ENCODE measurements around the gene RPL6.
"Not testable (repeated sequence)": the region's sequence is repeated elsewhere in the genome, so short reads cannot be mapped to it uniquely, and the experiment has no call there.

The RPL6 gene

DNA sequence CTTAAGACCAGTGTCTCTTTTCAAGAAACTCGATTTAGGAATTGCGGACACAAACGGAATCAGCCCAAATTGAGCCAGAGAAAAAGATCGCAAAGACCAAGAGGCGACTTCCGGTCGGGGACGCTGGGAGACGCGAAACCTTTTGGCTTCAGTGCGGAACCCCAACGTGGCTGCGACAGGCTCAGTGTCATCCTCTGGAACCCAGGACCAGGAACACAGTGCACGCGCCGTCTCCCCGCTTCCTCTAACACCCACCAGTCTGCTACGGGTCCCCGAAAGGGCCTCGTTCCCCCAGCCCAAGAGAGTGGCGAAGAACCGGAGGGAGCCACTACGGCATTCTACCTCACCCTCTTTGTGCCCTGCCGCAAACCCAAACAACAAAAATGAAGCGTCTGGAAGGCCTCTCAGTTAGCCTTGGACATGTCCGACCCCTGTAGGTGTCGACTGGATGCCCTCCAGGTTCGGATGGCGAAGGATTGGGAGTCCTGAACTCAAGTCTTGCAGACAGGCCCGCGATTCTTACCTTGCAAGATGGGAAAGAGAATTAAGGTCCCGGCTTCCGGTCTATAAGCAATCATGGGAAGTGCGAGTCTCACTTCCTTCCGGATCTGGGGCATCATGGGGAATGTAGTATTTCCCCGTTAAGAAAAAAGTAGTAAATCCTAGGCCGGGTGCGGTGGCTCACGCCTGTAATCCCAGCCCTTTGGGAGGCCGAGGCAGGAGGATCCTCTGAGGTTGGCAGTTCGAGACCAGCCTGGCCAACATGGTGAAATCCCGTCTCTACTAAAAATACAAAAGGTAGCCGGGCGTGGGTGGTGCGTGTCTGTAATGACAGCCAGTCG is at the start of gene RPL6:
TSS of gene RPL6 (minus strand) at position 542 of the 842 bp plus-strand sequence. CDS start 949 bp downstream, outside the sequence.
- DNase-seq: peak; percentile 87

GRCh38 chr12:112458751-112459150 is 49.3 kb upstream of the RPL6 start:
- no peak for DNase-seq

DNA sequence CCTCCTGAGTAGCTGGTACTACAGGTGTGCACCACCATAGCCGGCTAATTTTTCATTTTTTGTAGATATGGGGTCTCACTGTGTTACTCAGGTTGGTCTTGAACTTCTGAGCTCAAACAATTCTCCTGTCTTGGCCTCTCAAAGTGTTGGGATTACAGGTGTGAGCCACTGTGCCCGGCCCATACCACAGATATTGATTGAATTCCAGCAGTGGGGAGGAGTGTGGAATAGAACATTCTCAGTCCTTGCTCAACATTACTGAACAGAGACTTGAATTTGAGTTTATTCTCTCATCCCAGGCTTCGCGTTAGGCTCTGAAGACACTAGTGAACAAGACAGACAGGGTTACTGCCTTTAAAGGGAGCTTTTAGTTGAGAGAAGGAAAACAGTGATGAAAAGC is 48.9 kb upstream of the RPL6 start:
- DNase-seq: no peak

GRCh38 chr12:112457142-112457541 is 47.7 kb upstream of the RPL6 start:
- DNase-seq: not testable (repeated sequence)

GRCh38 chr12:112456029-112456428 is 46.6 kb upstream of the RPL6 start:
- no peak for DNase-seq

- no peak for DNase-seq
These were observed 41.3 kb upstream of the RPL6 start for GRCh38 chr12:112450725-112451124.

DNA sequence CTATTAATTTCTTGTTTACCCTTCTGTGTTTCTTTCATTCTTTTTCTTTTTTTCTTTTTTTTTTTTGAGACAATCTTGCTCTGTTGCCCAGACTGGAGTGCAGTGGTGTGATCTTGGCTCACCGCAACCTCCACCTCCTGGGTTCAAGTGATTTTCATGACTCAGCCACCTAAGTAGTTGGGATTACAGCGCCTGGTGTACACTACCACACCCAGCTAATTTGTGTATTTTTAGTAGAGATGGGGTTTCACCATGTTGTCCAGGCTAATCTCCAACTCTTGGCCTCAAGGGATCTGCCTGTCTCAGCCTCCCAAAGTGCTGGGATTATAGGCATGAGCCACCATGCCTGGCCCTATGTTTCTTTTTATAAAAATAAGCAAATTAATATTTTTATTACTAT is 38.8 kb upstream of the RPL6 start:
- DNase-seq: not testable (repeated sequence)

DNA sequence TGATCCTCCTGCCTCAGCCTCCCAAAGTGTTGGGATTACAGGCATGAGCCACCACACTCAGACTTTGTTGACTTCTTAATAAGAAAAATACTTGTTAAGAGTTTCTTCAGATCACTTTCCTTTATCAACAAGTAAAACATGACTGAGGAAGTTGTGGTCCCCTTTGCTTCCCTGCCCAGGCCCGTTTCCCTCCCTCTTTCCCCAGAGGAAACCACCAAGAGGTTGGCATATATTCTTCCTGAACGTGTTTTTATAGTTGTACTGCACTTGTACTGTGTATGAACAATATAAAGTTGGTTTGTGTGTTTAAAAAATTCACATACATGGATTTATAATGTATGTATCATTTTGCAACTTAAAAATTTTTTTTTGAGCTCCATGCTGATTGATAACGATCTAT is 37.7 kb upstream of the RPL6 start:
- no peak for DNase-seq

DNA sequence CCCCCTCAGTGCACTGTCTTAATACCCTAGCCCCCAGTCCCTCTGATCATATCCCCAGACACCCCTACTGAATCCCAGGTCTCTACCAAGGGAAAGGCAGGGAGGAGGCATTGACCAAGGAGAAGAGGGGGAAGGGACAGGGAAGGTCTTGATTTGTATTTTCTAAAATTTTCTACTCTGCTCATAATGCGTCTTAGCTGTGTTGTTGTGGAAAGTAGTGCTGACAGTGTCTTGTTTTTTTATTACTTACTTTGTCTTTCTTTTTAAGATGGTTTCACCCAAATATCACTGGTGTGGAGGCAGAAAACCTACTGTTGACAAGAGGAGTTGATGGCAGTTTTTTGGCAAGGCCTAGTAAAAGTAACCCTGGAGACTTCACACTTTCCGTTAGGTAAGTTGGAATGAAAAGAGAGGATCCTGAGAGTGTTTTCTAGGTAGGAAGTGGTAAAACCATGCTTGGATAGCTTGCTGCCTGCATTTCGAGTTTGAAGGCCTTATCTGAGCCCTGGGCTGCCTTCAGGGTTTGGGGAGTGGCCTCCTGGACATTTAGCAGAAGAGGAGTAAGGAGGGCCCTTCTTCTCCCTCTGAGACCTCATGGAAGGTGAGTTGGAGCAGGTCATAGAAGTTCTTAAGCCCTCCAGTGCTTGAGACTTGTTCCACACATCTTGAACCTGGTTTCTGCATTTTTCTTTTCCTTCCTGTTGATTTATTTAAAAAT is 36.8 kb upstream of the RPL6 start:
- DNase-seq: no peak

GRCh38 chr12:112443916-112444315 is 34.5 kb upstream of the RPL6 start:
- no peak for DNase-seq

DNA sequence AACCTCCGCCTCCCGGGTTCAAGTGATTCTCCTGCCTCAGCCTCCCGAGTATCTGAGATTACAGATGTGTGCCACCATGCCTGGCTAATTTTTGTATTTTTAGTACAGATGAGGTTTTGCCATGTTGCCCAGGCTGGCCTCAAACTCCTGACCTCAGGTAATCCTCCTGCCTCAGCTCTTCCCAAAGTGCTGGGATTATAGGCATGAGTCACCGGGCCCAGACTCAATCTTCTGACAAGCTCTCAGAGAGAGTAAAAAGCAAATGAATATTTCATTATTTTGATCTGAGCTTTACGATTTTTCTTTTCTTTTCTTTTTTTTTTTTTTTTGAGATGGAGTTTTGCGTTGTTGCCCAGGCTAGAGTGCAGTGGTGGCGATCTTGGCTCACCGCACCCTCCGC is 31.2 kb upstream of the RPL6 start:
- DNase-seq: not testable (repeated sequence)

- DNase-seq: no peak
These were observed 30.4 kb upstream of the RPL6 start for GRCh38 chr12:112439769-112440168.

GRCh38 chr12:112438645-112439044 is 29.2 kb upstream of the RPL6 start:
- DNase-seq: not testable (repeated sequence)

DNA sequence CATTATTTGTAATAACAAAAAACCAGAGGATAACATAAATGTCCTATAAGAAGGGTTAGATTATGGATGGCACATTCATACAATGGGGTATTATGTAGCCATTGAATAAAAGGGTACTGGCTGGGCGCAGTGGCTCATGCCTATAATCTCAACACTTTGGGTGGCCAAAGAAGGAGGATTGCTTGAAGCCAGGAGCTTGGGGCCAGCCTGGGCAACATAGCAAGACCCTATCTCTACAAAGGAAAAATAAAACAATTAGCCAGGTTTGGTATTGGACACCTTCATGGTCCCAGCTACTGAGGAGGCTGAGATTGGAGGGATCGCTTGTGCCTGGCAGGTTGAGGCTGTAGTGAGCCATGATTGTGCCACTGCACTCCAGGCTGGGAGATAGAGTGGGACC is 24.1 kb upstream of the RPL6 start:
- DNase-seq: no peak

GRCh38 chr12:112431965-112432364 is 22.6 kb upstream of the RPL6 start:
- no peak for DNase-seq

- DNase-seq: no peak
These were observed 21.5 kb upstream of the RPL6 start for GRCh38 chr12:112430929-112431328.

DNA sequence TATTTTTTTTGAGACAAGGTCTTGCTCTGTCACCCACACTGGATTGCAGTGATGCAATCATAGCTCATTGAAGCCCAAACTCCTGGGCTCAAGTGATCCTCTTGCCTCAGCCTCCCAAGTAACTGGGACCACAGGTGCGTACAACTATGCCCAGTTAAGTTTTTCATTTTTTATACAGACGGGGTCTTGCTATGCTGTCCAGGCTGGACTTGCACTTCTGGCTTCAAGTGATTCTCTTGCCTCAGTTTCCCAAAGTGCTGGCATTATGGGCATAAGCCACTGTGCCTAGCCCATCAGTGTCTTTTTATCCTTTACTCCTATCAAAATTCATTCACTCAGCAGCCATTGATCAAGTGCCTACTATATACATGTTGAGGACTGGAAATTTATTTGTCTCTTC is 18.4 kb upstream of the RPL6 start:
- DNase-seq: no peak

GRCh38 chr12:112425582-112426382 is 16.4 kb upstream of the RPL6 start:
- DNase-seq: no peak

- DNase-seq: no peak
These were observed 14.7 kb upstream of the RPL6 start for GRCh38 chr12:112424126-112424525.

DNA sequence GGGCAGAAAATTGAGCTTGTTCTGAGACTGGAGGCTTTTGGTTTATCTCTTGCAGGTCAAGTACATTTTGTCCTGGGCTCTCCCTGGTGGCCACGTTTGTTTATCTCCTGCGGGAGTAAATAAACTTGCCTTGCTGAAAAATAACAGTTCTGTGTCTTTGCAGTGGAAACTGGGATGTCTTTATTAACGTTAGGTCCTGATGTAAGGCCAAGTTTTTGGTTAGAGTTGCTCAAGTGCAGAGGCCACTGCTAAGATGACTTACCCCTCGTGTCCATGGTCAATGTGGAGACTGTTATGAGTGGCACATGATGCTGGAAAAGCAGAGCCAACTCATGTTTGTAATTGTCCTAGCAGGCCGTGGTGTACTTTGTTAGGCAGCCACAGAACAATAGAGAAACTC is 13.1 kb upstream of the RPL6 start:
- no peak for DNase-seq

GRCh38 chr12:112421363-112421762 is 12.0 kb upstream of the RPL6 start:
- no peak for DNase-seq

DNA sequence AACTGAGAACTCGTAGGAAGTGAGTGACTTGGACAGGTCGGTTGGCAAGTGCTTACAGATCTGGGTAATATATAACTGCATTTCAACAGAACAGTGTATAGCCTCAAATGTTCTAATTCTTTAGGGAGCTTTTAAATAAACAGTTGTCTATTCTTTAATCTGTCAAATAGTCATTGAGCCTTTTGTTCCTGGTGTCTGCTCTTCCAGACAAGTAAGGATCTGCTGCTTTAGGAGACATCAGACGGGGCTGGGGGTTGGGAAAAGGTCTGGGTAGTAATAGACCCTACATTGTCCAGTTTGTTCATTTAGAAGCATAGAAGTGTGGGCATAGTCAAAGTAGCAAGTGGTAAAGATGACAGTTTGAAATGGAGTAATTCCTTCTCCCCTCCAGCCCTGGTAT is 11.3 kb upstream of the RPL6 start:
- DNase-seq: no peak
